Endothelial cell of umbilical vein (primary cell): ENCODE data around the gene PDGFRA. TPM values are rescaled to one million over a fixed set of nuclear protein-coding genes. Genes with fewer than 3 reads are reported as not detected.

Experiments
- BruUV-seq: library from RNA; stranded (reverse); fragments of 400-500 nt; replicated peaks from 2 replicates; lab custom pipeline; 2021; lab: Mats Ljungman, UMichigan
- CTCF ChIA-PET: fragments of 300-600, 350-600 bp; sonication (Branson Sonifier 250); formaldehyde crosslinking; loops from one replicate; lab custom pipeline; 2021; ENCODE audit warnings: antibody characterized with exemption, inconsistent platforms; lab: Charles Lee
- POLR2A ChIA-PET: fragments of 300-600, 350-600 bp; sonication (Branson Sonifier 250); formaldehyde crosslinking; loops from one replicate; lab custom pipeline; 2021; ENCODE audit warnings: antibody characterized with exemption, inconsistent platforms; lab: Charles Lee
- DNase-seq: peaks from one replicate; pipeline ENCODE4 v3.0.0-alpha.2; 2011; ENCODE audit warnings: low read depth, low spot score
- FAIRE-seq: peaks from 2 replicates; lab custom pipeline; 2011; peaks lifted over from hg19 to GRCh38; lab: Jason Lieb, UNC
- H2AFZ ChIP-seq: 2 replicates; pipeline ENCODE4 v1.6.0; 2012; ENCODE audit warnings: low read depth, low read length, control low read depth, inconsistent platforms
- H3K27ac ChIP-seq: 2 replicates; pipeline ENCODE4 v1.5.1; 2011; ENCODE audit warnings: low read depth, mild to moderate bottlenecking, control low read depth, low read length, moderate library complexity; ENCODE audit not compliant: insufficient read depth
- H3K27me3 ChIP-seq, 2 experiments: 2 replicates each; pipeline versions ENCODE4 v1.6.0 to v1.6.1; 2011; ENCODE audit warnings: low read length in 2 of 2, mixed read lengths in 1 of 2; ENCODE audit not compliant: control insufficient read depth in 2 of 2, insufficient read depth in 2 of 2
- H3K36me3 ChIP-seq, 2 experiments: 2 replicates in 1 of 2; 3 replicates in 1 of 2; pipeline ENCODE4 v1.5.1; 2011; ENCODE audit warnings: low read length in 2 of 2, mild to moderate bottlenecking in 1 of 2, moderate library complexity in 1 of 2; ENCODE audit not compliant: control insufficient read depth in 2 of 2, insufficient read depth in 2 of 2; ENCODE audit errors: extremely low read depth in 1 of 2
- H3K4me1 ChIP-seq: 3 replicates; pipeline ENCODE4 v1.5.1; 2011; ENCODE audit warnings: mild to moderate bottlenecking, low read length; ENCODE audit not compliant: control insufficient read depth, insufficient read depth; ENCODE audit errors: extremely low read depth
- H3K4me2 ChIP-seq: 2 replicates; pipeline ENCODE4 v1.6.1; 2011; ENCODE audit warnings: low read length, control low read depth, mixed read lengths; ENCODE audit not compliant: insufficient read depth
- H3K4me3 ChIP-seq, 3 experiments: fragments of 200-600 bp in 1 of 3; sonication (generic), shearing (Covaris generic) in 1 of 3; replicated peaks in 1 of 3; 2 replicates each; pipeline ENCODE4 v1.5.1; 2011 to 2016; ENCODE audit warnings: control low read depth in 3 of 3, low read length in 3 of 3, mild to moderate bottlenecking in 2 of 3, inconsistent platforms in 1 of 3, low read depth in 1 of 3, moderate library complexity in 1 of 3; ENCODE audit not compliant: insufficient read depth in 1 of 3
- H3K79me2 ChIP-seq: 2 replicates; pipeline ENCODE4 v1.6.0; 2012; ENCODE audit warnings: low read length, inconsistent platforms; ENCODE audit not compliant: control insufficient read depth, insufficient read depth
- H3K9ac ChIP-seq: replicated peaks from 2 replicates; pipeline ENCODE3; 2011; ENCODE audit warnings: low read length, control low read depth; ENCODE audit not compliant: insufficient read depth; ENCODE audit errors: extremely low read depth
- H3K9me1 ChIP-seq: replicated peaks from 3 replicates; pipeline ENCODE4 v1.6.0; 2011; ENCODE audit warnings: mild to moderate bottlenecking, low read length; ENCODE audit not compliant: control insufficient read depth, insufficient read depth; ENCODE audit errors: extremely low read depth
- H3K9me3 ChIP-seq: replicated peaks from 2 replicates; pipeline ENCODE4 v1.5.1; 2012; ENCODE audit warnings: low read length, inconsistent platforms; ENCODE audit not compliant: control insufficient read depth, insufficient read depth
- H4K20me1 ChIP-seq: replicated peaks from 2 replicates; pipeline ENCODE3; 2011; ENCODE audit warnings: mild to moderate bottlenecking, low read length; ENCODE audit not compliant: control insufficient read depth, insufficient read depth; ENCODE audit errors: extremely low read depth
- EZH2 ChIP-seq: IDR thresholded peaks from 2 replicates; pipeline ENCODE4 v1.6.1; 2012; ENCODE audit warnings: borderline replicate concordance, low read depth, mild to moderate bottlenecking, moderate library complexity, low read length, inconsistent platforms; ENCODE audit not compliant: severe bottlenecking
- FOS ChIP-seq: IDR thresholded peaks from 2 replicates; pipeline ENCODE4 v1.6.1; 2011; ENCODE audit warnings: mild to moderate bottlenecking, low read length, moderate library complexity, borderline replicate concordance; ENCODE audit not compliant: insufficient read depth
- GATA2 ChIP-seq: IDR thresholded peaks from 2 replicates; pipeline ENCODE4 v1.7.0; 2011; ENCODE audit warnings: low read depth, mild to moderate bottlenecking, moderate library complexity, mixed read lengths, low read length; ENCODE audit not compliant: insufficient read length, insufficient read depth
- JUN ChIP-seq: IDR thresholded peaks from 2 replicates; pipeline ENCODE4 v1.6.1; 2011; ENCODE audit warnings: borderline replicate concordance, low read depth; ENCODE audit not compliant: insufficient read length, insufficient read depth
- MAX ChIP-seq: IDR thresholded peaks from 2 replicates; pipeline ENCODE4 v1.6.1; 2011; ENCODE audit not compliant: insufficient read depth, insufficient read length
- MYC ChIP-seq: IDR thresholded peaks from one replicate; pipeline ENCODE4 v1.6.1; 2011; ENCODE audit warnings: mild to moderate bottlenecking, low read depth, low read length
- POLR2A ChIP-seq: IDR thresholded peaks from 2 replicates; pipeline ENCODE4 v1.6.1; 2012; ENCODE audit warnings: low read depth, mild to moderate bottlenecking, control low read depth, low read length
- POLR2AphosphoS5 ChIP-seq: IDR thresholded peaks from 2 replicates; pipeline ENCODE4 v1.6.1; 2012; ENCODE audit warnings: low read depth, mild to moderate bottlenecking, control low read depth, low read length, moderate library complexity; ENCODE audit not compliant: insufficient read depth
- dilution Hi-C: fragments of 300-500 bp; cut with MboI; formaldehyde crosslinking; loops from one replicate; pipeline ENCODE4 v1.15.0; 2019; ENCODE audit warnings: low sequenced_read_pairs; ENCODE audit not compliant: extremely low pct_ligation_motif_present
- intact Hi-C: fragments of 100-400 bp; cut with micrococcal nuclease; formaldehyde crosslinking; loops from one replicate; pipeline ENCODE4 v1.10.0; 2022
- polyA plus RNA-seq, 4 experiments: library from polyadenylated mRNA; depleted of rRNA in 3 of 4; stranded (reverse) in 3 of 4; unstranded in 1 of 4; fragments of >200 nt; gene quantifications; 2 replicates each; pipeline versions ENCODE4 v1.2.1 to v1.2.3, GENCODE V29; 2011 to 2012; ENCODE audit warnings: missing spikeins in 1 of 4
- total RNA-seq: library from RNA; stranded (reverse); gene quantifications from 2 replicates; pipeline ENCODE4 v1.2.3, GENCODE V29; 2021
- TF ChIP-seq, protein P1 (sequence below), 2 donors: IDR thresholded peaks; 1 replicate in 1 of 2; 2 replicates in 1 of 2; pipeline ENCODE4 v1.5.1; 2011; ENCODE audit warnings: low read length in 2 of 2, mild to moderate bottlenecking in 2 of 2, moderate library complexity in 2 of 2, control low read depth in 1 of 2, inconsistent platforms in 1 of 2, low read depth in 1 of 2; ENCODE audit not compliant: insufficient read depth in 1 of 2; ENCODE audit errors: extremely low read depth in 1 of 2

The PDGFRA gene
- total and polyA plus RNA-seq, 2 donors (not counting 3 experiments of a cell fraction or from before 2014, with no cell fraction given): 0.19 to 0.55 TPM

DNA sequence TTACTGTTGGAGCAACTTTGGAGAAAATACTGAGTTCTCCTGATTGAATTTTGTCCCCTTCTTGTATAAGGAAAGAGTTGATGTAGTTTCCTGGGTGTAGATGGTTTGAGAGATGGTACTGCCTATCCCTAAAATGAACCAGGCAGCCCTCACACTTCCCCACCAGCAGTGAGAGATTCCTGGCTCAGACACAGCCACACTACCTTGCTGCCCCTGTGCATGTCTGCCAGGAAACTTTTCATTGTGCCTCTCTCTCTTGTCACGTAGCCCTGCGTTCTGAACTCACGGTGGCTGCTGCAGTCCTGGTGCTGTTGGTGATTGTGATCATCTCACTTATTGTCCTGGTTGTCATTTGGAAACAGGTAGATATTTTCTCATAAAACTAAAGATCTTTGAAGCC, 45.2 kb downstream of the PDGFRA start:
- dilution Hi-C loops: no loop called here
- Histone ChIP-seq H3K36me3 (no peaks in the 10 kb centered on the region), H3K9me1 (no peaks in the 10 kb centered on the region), H3K9ac (no peak overlapping the region), H3K27me3 (peaks cover 10 to 17% of the 10 kb centered on the region in 2 experiments), H3K27ac (no peak overlapping the region), H3K4me3 (no peak overlapping the region), H3K79me2 (no peaks in the 10 kb centered on the region), H3K4me1 (peaks cover 31% of the 10 kb centered on the region), H3K9me3 (no peaks in the 10 kb centered on the region), H2AFZ (no peak overlapping the region), H3K4me2 (no peak overlapping the region), H4K20me1 (no peaks in the 10 kb centered on the region)
- BruUV-seq: no TSS peak
- ChIA-PET CTCF (no interaction called here), POLR2A (no interaction called here)
- FAIRE-seq: no peak
- no peak for DNase-seq
- TF ChIP-seq GATA2 (no peak), POLR2AphosphoS5 (no peak), MAX (no peak), FOS (no peak), POLR2A (no peak), JUN (no peak), EZH2 (no peak), MYC (no peak)
- TF ChIP-seq, protein P1, sequence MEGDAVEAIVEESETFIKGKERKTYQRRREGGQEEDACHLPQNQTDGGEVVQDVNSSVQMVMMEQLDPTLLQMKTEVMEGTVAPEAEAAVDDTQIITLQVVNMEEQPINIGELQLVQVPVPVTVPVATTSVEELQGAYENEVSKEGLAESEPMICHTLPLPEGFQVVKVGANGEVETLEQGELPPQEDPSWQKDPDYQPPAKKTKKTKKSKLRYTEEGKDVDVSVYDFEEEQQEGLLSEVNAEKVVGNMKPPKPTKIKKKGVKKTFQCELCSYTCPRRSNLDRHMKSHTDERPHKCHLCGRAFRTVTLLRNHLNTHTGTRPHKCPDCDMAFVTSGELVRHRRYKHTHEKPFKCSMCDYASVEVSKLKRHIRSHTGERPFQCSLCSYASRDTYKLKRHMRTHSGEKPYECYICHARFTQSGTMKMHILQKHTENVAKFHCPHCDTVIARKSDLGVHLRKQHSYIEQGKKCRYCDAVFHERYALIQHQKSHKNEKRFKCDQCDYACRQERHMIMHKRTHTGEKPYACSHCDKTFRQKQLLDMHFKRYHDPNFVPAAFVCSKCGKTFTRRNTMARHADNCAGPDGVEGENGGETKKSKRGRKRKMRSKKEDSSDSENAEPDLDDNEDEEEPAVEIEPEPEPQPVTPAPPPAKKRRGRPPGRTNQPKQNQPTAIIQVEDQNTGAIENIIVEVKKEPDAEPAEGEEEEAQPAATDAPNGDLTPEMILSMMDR (IDR thresholded peaks at IDR 0.05; ENCODE audit: extremely low read depth in 1 of 2, insufficient read depth in 1 of 2, low read depth in 1 of 2, low read length in 2 of 2): no peak
- intact Hi-C loops: no loop called here
